Stimulated activated CD8-positive, alpha-beta memory T cell treated with anti-CD3 and anti-CD28 coated beads, Interleukin-7, amount 100 ng/mL, for 24 hours (primary cell): ENCODE measurements around the gene DBN1.

Experiments used
- DNase-seq: peaks from one replicate; pipeline ENCODE4 v3.0.0-alpha.2; 2020; ENCODE audit warnings: low read depth

The DBN1 gene

GRCh38 chr5:177455661-177456590, 17.5 kb downstream of the DBN1 start:
- DNase-seq: peak; percentile 97

- DNase-seq: peak; percentile 79
Measured at GRCh38 chr5:177455036-177455660, 18.3 kb downstream of the DBN1 start.

- DNase-seq: peak; percentile 91
Measured at GRCh38 chr5:177454397-177455035, 18.9 kb downstream of the DBN1 start.

- no peak for DNase-seq
Measured at GRCh38 chr5:177453852-177454396, 19.5 kb downstream of the DBN1 start.

- no peak for DNase-seq
Measured at GRCh38 chr5:177452688-177453638, 20.5 kb downstream of the DBN1 start.

- no peak for DNase-seq
Measured at GRCh38 chr5:177450667-177451424, 22.6 kb downstream of the DBN1 start.

- DNase-seq: no peak
Measured at GRCh38 chr5:177449140-177450061, 24.0 kb downstream of the DBN1 start.

- no peak for DNase-seq
Measured at GRCh38 chr5:177448244-177448950, 25.0 kb downstream of the DBN1 start.

- no peak for DNase-seq
Measured at GRCh38 chr5:177447611-177448243, 25.7 kb downstream of the DBN1 start.

- peak; percentile 44 for DNase-seq
Measured at GRCh38 chr5:177447066-177447610, 26.3 kb downstream of the DBN1 start.

GRCh38 chr5:177446200-177447065, 27.0 kb downstream of the DBN1 start, which contains the start of gene PRR7:
Gene PRR7, plus strand, starts transcription at chr5:177446814. Its CDS starts 8,254 bp downstream, at chr5:177455068.
- DNase-seq: peak; percentile 48

- DNase-seq: no peak
Measured at GRCh38 chr5:177445917-177446199, 27.6 kb downstream of the DBN1 start.

GRCh38 chr5:177445052-177445916, 28.1 kb downstream of the DBN1 start:
- no peak for DNase-seq

GRCh38 chr5:177444106-177445051, 29.1 kb downstream of the DBN1 start:
- DNase-seq: no peak
